GM23338 (cell line): ENCODE data around the gene EFCAB8. TPM values are rescaled to one million over a fixed set of nuclear protein-coding genes. Genes with fewer than 3 reads are reported as not detected.

Experiments
- polyA plus RNA-seq: library from polyadenylated mRNA; unstranded; fragments of >200 nt; fragmentation: Nextera tagmentation; extraction: Ambion mirVana; gene quantifications from 2 replicates; pipeline ENCODE4 v1.2.1, GENCODE V29; 2016
- total RNA-seq: library from RNA; depleted of rRNA; stranded (reverse); fragments of >200 nt; shearing (Covaris generic); gene quantifications from 2 replicates; pipeline ENCODE4 v1.2.3, GENCODE V29; 2014; rRNA removed

The EFCAB8 gene
- total and polyA plus RNA-seq, 2 experiments from 2014 or later, result 0.35 TPM; not detected in 1

Other genes with a start within 250 kb of the EFCAB8 start
- 0.08 TPM in 1 of 2 replicates, not detected in the other for gene C20orf203, start 185.0 kb upstream of the EFCAB8 start, total RNA-seq
- gene C20orf203, start 185.0 kb upstream of the EFCAB8 start, polyA plus RNA-seq, result 0.03 and 0.11 TPM in 2 replicates
- gene COMMD7, start 115.5 kb upstream of the EFCAB8 start, total RNA-seq, result 84.7 and 86.4 TPM in 2 replicates
- 67.3 and 70.4 TPM in 2 replicates for gene COMMD7, start 115.5 kb upstream of the EFCAB8 start, polyA plus RNA-seq
- 2,222 and 2,281 TPM in 2 replicates for gene DNMT3B, start 96.5 kb upstream of the EFCAB8 start, total RNA-seq
- gene DNMT3B, start 96.5 kb upstream of the EFCAB8 start, polyA plus RNA-seq, result 711 and 726 TPM in 2 replicates
- gene MAPRE1, start 39.0 kb upstream of the EFCAB8 start, total RNA-seq, result 152 and 177 TPM in 2 replicates
- gene MAPRE1, start 39.0 kb upstream of the EFCAB8 start, polyA plus RNA-seq, result 61.2 and 69.3 TPM in 2 replicates
- not detected in 2 replicates for gene SUN5, start 145.5 kb downstream of the EFCAB8 start, total RNA-seq
- gene SUN5, start 145.5 kb downstream of the EFCAB8 start, polyA plus RNA-seq, result not detected in 2 replicates
- not detected in 2 replicates for gene BPIFB2, start 148.8 kb downstream of the EFCAB8 start, total RNA-seq
- not detected in 2 replicates for gene BPIFB2, start 148.8 kb downstream of the EFCAB8 start, polyA plus RNA-seq
- not detected in 2 replicates for gene BPIFB6, start 172.7 kb downstream of the EFCAB8 start, total RNA-seq
- gene BPIFB6, start 172.7 kb downstream of the EFCAB8 start, polyA plus RNA-seq, result not detected in 2 replicates
- not detected in 2 replicates for gene BPIFB3, start 195.0 kb downstream of the EFCAB8 start, total RNA-seq
- gene BPIFB3, start 195.0 kb downstream of the EFCAB8 start, polyA plus RNA-seq, result not detected in 2 replicates
- not detected in 2 replicates for gene BPIFB4, start 220.7 kb downstream of the EFCAB8 start, total RNA-seq
- gene BPIFB4, start 220.7 kb downstream of the EFCAB8 start, polyA plus RNA-seq, result not detected in 2 replicates